Measurements from ENCODE around the gene KCNH2.

GRCh38 chr7:150926066-150926465 lies 52.1 kb downstream of the KCNH2 start:
- TF ChIP-seq CTCF (IDR thresholded peaks at IDR 0.05) (no peak), POLR2AphosphoS5 (IDR thresholded peaks at IDR 0.05) (no peak)

All from stomach (tissue), 4 donors.